22Rv1 (cell line): ENCODE results near the gene HOXB13.

ENCODE experiments used
- CTCF ChIP-seq: fragments of 450-650 bp; IDR thresholded peaks from 2 replicates; pipeline ENCODE4 v1.5.1; 2017; ENCODE audit warnings: mild to moderate bottlenecking
- ZFX ChIP-seq: fragments of 450-650 bp; IDR thresholded peaks from 2 replicates; pipeline ENCODE4 v1.6.1; 2017; ENCODE audit warnings: antibody characterized with exemption, borderline replicate concordance

GRCh38 chr17:48711128-48711527, 17.4 kb downstream of the HOXB13 start:
- TF ChIP-seq CTCF: no peak
- no peak for TF ChIP-seq ZFX
